LNCAP (cell line): Measurements from ENCODE around the gene ANAPC2.

Experiments used
- TF ChIP-seq, protein P1 (sequence below): fragments of 450-650 bp; IDR thresholded peaks from 2 replicates; pipeline ENCODE4 v1.5.1; 2017; ENCODE audit warnings: mild to moderate bottlenecking

ANAPC2 gene

DNA sequence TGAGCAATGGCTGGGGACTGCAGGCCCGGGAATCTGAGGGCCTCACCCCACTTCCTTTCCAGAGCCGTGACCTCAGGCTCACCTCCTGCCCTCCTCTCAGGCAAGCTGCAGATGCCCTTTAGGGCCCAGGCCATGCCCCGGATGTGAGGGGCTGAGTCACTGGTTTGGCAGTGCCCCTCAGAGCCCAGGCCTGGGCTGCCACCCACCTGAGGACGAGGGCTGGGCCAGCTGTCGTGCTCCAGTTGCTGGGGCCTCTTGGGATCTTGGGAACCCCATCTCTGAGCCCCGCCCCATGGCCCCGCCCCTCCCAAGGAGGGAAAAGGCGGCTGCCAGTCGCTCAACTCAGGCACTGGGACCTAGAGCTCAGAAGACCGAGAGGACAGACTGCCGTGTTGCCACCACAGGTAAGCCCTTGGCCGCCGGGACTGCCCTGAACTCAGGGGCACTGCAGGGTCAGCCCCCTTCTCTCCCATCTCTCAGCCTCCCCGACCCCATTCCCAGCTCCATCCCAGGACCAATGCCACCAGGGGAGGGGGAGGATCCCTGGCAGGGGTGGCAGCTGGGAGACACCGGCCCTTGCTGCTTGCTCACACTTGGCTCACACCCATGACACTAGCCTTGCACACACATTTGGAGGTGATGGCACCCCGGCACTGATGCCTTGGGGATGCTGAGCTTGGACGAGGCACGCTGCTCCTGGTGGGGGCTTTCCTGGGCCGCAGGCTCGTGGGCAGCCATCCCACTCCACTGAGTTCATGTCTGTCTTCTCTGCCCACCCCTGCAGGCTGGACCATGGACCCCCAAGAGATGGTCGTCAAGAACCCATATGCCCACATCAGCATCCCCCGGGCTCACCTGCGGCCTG is 36.7 kb upstream of the ANAPC2 start, which contains the start of gene CYSRT1:
Gene CYSRT1 (plus strand): TSS at position 345 of the 865 bp plus-strand sequence. CDS start 448 bp downstream, at position 793.
- TF ChIP-seq, protein P1, sequence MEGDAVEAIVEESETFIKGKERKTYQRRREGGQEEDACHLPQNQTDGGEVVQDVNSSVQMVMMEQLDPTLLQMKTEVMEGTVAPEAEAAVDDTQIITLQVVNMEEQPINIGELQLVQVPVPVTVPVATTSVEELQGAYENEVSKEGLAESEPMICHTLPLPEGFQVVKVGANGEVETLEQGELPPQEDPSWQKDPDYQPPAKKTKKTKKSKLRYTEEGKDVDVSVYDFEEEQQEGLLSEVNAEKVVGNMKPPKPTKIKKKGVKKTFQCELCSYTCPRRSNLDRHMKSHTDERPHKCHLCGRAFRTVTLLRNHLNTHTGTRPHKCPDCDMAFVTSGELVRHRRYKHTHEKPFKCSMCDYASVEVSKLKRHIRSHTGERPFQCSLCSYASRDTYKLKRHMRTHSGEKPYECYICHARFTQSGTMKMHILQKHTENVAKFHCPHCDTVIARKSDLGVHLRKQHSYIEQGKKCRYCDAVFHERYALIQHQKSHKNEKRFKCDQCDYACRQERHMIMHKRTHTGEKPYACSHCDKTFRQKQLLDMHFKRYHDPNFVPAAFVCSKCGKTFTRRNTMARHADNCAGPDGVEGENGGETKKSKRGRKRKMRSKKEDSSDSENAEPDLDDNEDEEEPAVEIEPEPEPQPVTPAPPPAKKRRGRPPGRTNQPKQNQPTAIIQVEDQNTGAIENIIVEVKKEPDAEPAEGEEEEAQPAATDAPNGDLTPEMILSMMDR: no peak

DNA sequence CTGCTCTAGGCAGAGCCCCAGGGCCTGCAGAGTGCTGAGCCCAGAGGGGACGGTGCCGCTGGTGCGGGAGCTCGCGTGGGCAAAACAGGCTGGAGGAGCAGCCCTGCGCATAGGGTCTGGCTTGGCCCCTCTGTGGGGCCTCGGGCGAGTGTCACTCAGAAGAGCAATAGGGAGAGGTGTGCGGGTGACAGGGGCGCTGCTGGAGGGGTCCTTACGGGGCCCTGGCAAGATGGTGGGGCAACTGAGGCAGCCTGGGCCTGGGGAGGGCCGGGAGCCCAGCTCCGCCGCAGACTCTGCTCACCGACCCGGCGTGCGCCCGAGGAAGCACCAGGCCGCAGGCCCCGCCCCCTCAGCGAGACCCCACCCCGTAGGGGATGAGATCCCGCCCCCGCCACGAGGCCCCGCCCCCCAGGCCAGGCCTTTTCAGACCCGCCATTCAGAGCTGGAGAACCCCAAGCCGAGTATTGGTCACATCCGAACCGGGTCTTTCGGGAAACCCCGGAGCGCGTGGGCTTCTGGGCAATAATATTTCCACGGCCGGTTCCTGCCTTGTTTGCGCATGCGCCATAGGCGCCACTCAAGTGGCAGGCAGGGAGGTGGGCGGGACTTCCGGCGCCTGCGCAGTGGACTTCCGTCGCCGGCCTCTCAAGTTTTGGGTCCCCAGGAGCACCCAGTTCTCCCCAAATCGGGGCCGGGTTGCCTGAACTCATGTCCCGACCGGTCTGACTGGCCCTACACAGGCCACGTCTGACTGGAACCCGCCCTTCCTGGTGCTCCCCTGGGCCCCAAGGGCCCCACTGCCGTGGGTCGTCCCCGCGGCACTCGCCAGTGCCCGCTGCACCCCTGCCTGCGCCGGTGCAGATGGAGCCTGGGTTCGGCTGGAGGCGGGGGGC is 35.0 kb upstream of the ANAPC2 start:
- TF ChIP-seq, protein P1: no peak

DNA sequence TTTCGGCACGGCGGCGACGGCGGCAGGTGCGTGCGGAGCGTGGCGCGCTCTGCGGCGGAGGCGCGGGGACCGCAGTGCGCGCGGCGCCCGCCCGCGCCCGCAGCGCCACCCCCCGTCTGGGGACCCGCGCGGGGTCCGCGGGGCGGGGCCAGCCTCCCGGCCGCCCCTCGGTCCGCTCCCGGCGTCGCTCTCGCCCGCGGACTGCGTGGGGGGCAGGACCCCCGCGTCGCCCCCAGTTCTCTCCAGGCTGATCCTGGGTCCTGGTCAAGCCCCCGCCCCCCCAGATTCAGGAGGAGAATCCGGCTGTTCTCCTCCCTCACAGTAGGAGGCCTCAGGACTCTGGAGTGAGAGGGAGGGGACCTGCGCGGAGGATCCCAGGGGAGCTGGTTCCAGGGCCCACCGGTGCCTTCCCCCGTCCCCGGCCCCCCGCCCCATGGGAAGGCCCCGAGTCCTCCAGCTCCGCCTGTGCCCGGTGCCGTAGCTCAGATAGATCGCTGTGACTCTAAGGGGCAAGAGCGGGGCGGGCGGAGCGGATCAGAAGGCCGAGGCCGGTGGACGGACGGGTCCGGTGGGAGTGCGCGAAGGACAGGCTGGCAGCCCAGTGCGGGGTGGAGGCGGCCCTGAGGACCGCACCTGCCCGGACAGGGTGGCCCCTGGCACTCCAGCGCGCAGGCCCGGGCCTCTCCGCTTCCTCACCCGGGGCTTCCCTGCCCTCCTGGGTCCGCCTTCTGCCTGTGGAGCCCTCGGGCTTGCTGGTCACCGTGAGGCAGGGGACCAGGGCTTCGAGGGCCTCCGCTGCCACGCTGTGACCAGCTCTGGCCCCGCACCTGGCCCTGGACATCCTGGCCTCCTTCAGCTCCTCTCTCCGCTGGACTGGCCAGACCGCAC is 34.1 kb upstream of the ANAPC2 start, which contains the start of gene RNF208:
Gene RNF208 (minus strand): TSS at position 51 of the 888 bp plus-strand sequence. CDS start 1,028 bp downstream, outside the sequence.
- TF ChIP-seq, protein P1: no peak

DNA sequence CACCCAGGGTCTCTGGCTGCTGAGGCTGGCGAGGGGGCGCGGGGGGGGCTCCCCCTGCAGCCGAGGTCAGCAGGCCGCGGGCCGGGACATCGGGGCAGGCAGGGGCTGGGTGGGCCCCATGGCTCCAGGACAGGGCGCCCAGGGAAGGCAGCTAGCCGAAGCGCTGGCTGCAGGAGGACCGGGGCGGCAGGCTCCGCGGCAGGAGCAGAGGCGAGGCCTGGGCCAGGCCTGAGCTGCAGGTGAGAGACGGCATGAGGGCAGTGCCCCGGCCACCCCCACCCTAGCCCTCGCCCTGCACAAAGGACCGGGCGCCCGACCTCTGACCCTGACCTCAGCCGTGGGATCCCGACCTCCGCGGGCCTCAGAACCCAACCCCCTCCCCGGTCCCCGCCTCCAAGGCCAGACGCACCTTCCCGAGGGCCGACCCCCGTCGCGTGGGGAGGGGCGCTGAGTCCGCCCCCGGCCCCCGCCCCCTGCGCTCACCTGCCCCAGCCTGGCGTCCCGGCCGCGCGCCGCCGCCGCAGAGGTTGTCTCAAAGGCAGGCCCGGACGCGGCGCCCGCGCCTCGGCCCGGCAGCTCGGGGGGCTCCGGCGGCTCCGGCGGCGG is 33.2 kb upstream of the ANAPC2 start:
- TF ChIP-seq, protein P1: no peak

DNA sequence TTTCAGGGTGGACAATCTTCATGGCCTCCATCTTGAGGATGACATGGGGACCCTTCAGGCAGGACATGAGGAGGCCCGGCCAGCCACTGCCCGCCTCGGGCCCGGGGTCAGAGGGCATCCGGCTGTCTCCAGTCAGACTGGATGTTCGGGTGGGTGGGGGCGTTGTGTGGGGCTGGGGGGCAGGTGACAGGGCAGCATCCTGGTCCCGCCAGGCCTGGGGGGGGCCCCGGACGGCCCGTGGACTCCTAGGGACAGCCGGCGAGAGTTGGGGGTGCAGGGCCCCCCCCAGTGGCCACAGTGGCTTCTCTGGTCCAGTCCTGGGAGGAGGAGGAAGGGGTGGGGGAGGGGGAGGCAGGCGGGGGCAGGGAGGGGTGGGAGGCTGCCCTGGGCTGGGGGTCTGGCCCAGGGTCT is 32.7 kb upstream of the ANAPC2 start:
- TF ChIP-seq, protein P1: no peak

DNA sequence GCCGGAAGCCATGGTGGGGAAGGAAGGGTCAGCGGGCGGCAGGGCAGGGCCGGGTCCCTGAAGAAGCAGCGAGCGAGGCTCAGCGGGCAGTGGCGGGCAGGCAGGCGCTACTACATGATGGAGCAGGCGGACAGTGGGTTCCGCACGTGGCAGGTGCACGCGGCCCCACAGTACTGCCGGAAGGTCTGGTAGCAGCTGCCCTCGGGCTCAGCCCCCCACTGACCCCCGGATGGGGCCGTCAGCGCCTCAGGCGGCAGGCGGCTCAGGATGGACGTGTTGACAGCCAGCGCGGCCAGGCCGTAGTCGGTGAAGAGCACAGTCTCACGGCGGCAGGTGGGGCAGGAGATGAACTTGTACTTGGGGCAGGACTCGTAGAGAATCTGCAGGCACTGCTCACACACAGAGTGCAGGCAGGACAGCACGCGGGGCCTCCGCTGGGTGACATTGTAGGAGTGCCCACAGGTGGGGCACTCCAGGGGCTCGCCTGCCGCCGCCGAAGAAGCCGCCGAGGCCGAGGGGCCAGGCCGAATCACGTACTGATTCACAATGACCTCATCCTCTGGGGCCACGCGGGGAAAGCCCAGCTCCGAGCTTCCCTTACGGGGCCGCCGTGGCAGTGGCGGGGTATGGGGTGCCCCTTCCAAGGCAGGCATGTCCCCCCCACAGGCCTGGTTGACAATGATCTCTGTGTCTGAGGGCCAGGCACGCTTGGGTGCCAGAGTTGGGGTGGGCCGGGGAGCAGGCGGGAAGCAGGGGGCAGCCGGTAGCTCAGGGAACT is 32.1 kb upstream of the ANAPC2 start:
- TF ChIP-seq, protein P1: no peak
